Thoracic aorta (tissue), 2 donors: ENCODE data around the gene MAPK10. TPM values are rescaled to one million over a fixed set of nuclear protein-coding genes. Genes with fewer than 3 reads are reported as not detected.
A peak's percentile ranks its signal among the peaks of the same experiment; 100 is the strongest.

Experiments used
- ATAC-seq: fragments of 150-250 bp; one replicate; pipeline ENCODE4 v1.8.0; 2017; ENCODE audit warnings: low read depth; ENCODE audit not compliant: insufficient number of reproducible peaks, low FRiP score
- DNase-seq: peaks from one replicate; pipeline ENCODE4 v3.0.0-alpha.2; 2020; ENCODE audit warnings: low spot score
- H3K27ac ChIP-seq, 2 donors: fragments of 200-600 bp; sonication (generic); 1 replicate in 1 of 2; 2 replicates in 1 of 2; pipeline ENCODE4 v1.5.1; 2016; ENCODE audit warnings: mild to moderate bottlenecking in 2 of 2, moderate library complexity in 2 of 2
- H3K27me3 ChIP-seq: fragments of 200-600 bp; sonication (generic); replicated peaks from 2 replicates; pipeline ENCODE4 v1.6.0; 2016; ENCODE audit warnings: mild to moderate bottlenecking; ENCODE audit not compliant: insufficient read depth
- H3K36me3 ChIP-seq: fragments of 200-600 bp; sonication (generic); one replicate; pipeline ENCODE4 v1.5.1; 2016
- H3K4me1 ChIP-seq, 2 donors: fragments of 200-600 bp; sonication (generic); 1 replicate in 1 of 2; 2 replicates in 1 of 2; pipeline versions ENCODE4 v1.5.1 to v1.6.0; 2016; ENCODE audit warnings: low read depth in 2 of 2, mild to moderate bottlenecking in 1 of 2; ENCODE audit not compliant: control insufficient read depth in 1 of 2
- H3K4me3 ChIP-seq: fragments of 200-600 bp; sonication (generic); 2 replicates; pipeline ENCODE4 v1.5.1; 2016; ENCODE audit warnings: mild to moderate bottlenecking
- H3K9me3 ChIP-seq: fragments of 200-600 bp; sonication (generic); 2 replicates; pipeline ENCODE4 v1.5.1; 2016
- total RNA-seq, 2 donors: library from RNA; depleted of rRNA; stranded (reverse); fragments of >200 nt; gene quantifications; one replicate each; pipeline versions ENCODE4 v1.1.0 to v1.2.3, GENCODE V29; 2016
- TF ChIP-seq, protein P1 (sequence below): fragments of 200-600 bp; sonication (generic); IDR thresholded peaks from one replicate; pipeline ENCODE4 v1.5.1; 2019; ENCODE audit warnings: antibody characterized with exemption

Gene MAPK10
- total RNA-seq, 2 donors from 2014 or later = 28.8 to 44.7 TPM

DNA sequence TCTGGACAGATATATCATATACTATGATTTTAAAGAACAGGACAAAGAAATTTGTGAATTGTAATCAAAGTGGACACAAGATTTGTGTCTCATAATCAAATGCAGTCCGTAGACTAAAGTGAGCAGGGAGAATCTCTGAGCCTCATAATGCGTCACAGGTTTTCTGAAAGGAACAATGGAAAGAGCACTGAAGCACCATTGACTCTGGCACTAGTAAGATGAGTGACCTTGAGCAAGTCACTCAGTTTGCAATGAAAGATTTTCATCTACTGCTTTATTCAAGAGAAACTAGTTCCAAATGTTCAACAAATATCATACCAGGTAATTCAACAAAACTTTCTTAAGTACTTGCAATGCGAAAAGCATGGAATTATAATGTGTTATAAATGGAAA is 315.3 kb downstream of the MAPK10 start:
- H3K4me3 ChIP-seq = no peak overlapping the region
- no peaks in the 10 kb centered on the region for H3K27me3 ChIP-seq
- DNase-seq = no peak
- no peaks in the 10 kb centered on the region for H3K36me3 ChIP-seq
- peaks cover 0 to 5% of the 10 kb centered on the region in 2 donors for H3K4me1 ChIP-seq
- TF ChIP-seq, protein P1, sequence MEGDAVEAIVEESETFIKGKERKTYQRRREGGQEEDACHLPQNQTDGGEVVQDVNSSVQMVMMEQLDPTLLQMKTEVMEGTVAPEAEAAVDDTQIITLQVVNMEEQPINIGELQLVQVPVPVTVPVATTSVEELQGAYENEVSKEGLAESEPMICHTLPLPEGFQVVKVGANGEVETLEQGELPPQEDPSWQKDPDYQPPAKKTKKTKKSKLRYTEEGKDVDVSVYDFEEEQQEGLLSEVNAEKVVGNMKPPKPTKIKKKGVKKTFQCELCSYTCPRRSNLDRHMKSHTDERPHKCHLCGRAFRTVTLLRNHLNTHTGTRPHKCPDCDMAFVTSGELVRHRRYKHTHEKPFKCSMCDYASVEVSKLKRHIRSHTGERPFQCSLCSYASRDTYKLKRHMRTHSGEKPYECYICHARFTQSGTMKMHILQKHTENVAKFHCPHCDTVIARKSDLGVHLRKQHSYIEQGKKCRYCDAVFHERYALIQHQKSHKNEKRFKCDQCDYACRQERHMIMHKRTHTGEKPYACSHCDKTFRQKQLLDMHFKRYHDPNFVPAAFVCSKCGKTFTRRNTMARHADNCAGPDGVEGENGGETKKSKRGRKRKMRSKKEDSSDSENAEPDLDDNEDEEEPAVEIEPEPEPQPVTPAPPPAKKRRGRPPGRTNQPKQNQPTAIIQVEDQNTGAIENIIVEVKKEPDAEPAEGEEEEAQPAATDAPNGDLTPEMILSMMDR = no peak
- ATAC-seq = no peak
- no peak overlapping the region for H3K27ac ChIP-seq
- no peaks in the 10 kb centered on the region for H3K9me3 ChIP-seq

GRCh38 chr4:86043755-86044592 is 315.9 kb downstream of the MAPK10 start:
- ATAC-seq (peak; percentile 55), DNase-seq (no peak)
- Histone ChIP-seq H3K27me3 (no peaks in the 10 kb centered on the region), H3K27ac (no peak overlapping the region), H3K36me3 (no peaks in the 10 kb centered on the region), H3K4me3 (peak overlapping the region; percentile 35), H3K4me1 (peaks cover 0 to 5% of the 10 kb centered on the region in 2 donors), H3K9me3 (no peaks in the 10 kb centered on the region)
- TF ChIP-seq, protein P1 = peak; percentile 71

DNA sequence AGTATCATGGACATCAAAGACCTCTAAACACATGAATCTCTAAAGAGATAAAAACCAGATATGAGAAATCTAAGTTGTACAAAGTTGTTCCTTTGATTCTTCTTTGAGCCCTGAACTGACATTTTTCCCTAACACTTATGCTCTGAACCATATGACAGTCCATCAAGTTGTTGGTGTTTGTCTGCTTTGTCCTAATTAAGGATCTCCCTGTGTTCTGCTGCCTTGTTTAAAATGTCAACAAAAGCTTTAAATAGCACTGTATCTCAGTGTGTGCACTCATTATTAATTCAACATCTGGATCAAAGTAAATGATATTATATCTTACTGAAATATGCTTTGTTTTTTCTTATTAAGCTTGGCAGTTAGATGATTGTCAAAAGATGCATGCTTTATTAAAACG is 321.8 kb downstream of the MAPK10 start:
- no peak overlapping the region for H3K27ac ChIP-seq
- ATAC-seq (no peak), DNase-seq (no peak)
- TF ChIP-seq, protein P1 = no peak
- H3K36me3 ChIP-seq = no peaks in the 10 kb centered on the region
- no peaks in the 10 kb centered on the region for H3K27me3 ChIP-seq
- no peaks in the 10 kb centered on the region for H3K9me3 ChIP-seq
- no peak overlapping the region for H3K4me3 ChIP-seq
- peaks cover 4 to 20% of the 10 kb centered on the region in 2 donors for H3K4me1 ChIP-seq

- Histone ChIP-seq H3K27ac (no peak overlapping the region), H3K4me3 (no peak overlapping the region), H3K9me3 (no peaks in the 10 kb centered on the region), H3K4me1 (peaks cover 12 to 32% of the 10 kb centered on the region in 2 donors), H3K27me3 (no peaks in the 10 kb centered on the region), H3K36me3 (no peaks in the 10 kb centered on the region)
- ATAC-seq (no peak), DNase-seq (no peak)
- TF ChIP-seq, protein P1 = no peak
Observed at GRCh38 chr4:86036736-86037135, 323.1 kb downstream of the MAPK10 start.

- no peak overlapping the region for H3K4me3 ChIP-seq
- TF ChIP-seq, protein P1 = no peak
- H3K36me3 ChIP-seq = no peaks in the 10 kb centered on the region
- DNase-seq = no peak
- H3K27me3 ChIP-seq = no peaks in the 10 kb centered on the region
- no peaks in the 10 kb centered on the region for H3K9me3 ChIP-seq
- H3K4me1 ChIP-seq = peaks cover 12 to 32% of the 10 kb centered on the region in 2 donors
- no peak overlapping the region for H3K27ac ChIP-seq
- ATAC-seq = no peak
Observed at GRCh38 chr4:86035688-86036087, 324.2 kb downstream of the MAPK10 start.
